OCI-LY3 (cell line): ENCODE measurements around the gene AKNA.

Source experiments
- CTCF ChIP-seq: fragments of 200-600, 300-600 bp; sonication (generic); IDR thresholded peaks from 2 replicates; pipeline ENCODE4 v1.5.1; 2014; ENCODE audit warnings: antibody characterized with exemption, low read length, low read depth
- EZH2phosphoT487 ChIP-seq: fragments of 200-600 bp; shearing (Covaris generic); IDR thresholded peaks from 2 replicates; pipeline ENCODE4 v1.6.1; 2018; ENCODE audit warnings: antibody characterized with exemption, mixed run types, low read depth

GRCh38 chr9:114375386-114376175 lies 12.2 kb downstream of the AKNA start:
- TF ChIP-seq CTCF (no peak), EZH2phosphoT487 (no peak)
